Esophagus muscularis mucosa (tissue), 4 donors: ENCODE data around the gene DGKD. TPM values are rescaled to one million over a fixed set of nuclear protein-coding genes. Genes with fewer than 3 reads are reported as not detected.

ENCODE experiments used
- DNase-seq: peaks from one replicate; pipeline ENCODE4 v3.0.0-alpha.2; 2017; ENCODE audit errors: extremely low spot score
- H3K27ac ChIP-seq, 4 donors: fragments of 200-600 bp; sonication (generic); replicated peaks in 1 of 4; 1 replicate in 3 of 4; 2 replicates in 1 of 4; pipeline ENCODE4 v1.5.1; 2016 to 2019; ENCODE audit warnings: mild to moderate bottlenecking in 1 of 4
- H3K27me3 ChIP-seq, 4 donors: fragments of 200-600 bp; sonication (generic); one replicate each; pipeline versions ENCODE4 v1.5.1 to v1.6.0; 2016 to 2019
- H3K36me3 ChIP-seq, 4 donors: fragments of 200-600 bp; sonication (generic); one replicate each; pipeline ENCODE4 v1.5.1; 2016 to 2019
- H3K4me1 ChIP-seq, 4 donors: fragments of 200-600 bp; sonication (generic); one replicate each; pipeline ENCODE4 v1.5.1; 2016 to 2019
- H3K4me3 ChIP-seq, 4 donors: fragments of 200-600 bp; sonication (generic); 1 replicate in 2 of 4; 2 replicates in 2 of 4; pipeline ENCODE4 v1.5.1; 2016 to 2019; ENCODE audit warnings: mild to moderate bottlenecking in 4 of 4, moderate library complexity in 1 of 4
- H3K9me3 ChIP-seq, 4 donors: fragments of 200-600 bp; sonication (generic); 1 replicate in 3 of 4; 2 replicates in 1 of 4; pipeline ENCODE4 v1.5.1; 2016 to 2019
- CTCF ChIP-seq, 3 experiments: fragments of 200-600 bp in 2 of 3; fragments of 450-650 bp in 1 of 3; sonication (generic) in 2 of 3; IDR thresholded peaks; one replicate each; pipeline ENCODE4 v1.5.1; 2017 to 2019; ENCODE audit warnings: antibody characterized with exemption in 3 of 3, mild to moderate bottlenecking in 2 of 3, moderate library complexity in 1 of 3
- EP300 ChIP-seq: sonication (generic); formaldehyde crosslinking; IDR thresholded peaks from one replicate; pipeline ENCODE4 v1.6.1; 2017; ENCODE audit warnings: antibody characterized with exemption
- POLR2A ChIP-seq: fragments of 450-650 bp; IDR thresholded peaks from one replicate; pipeline ENCODE4 v1.6.1; 2017; ENCODE audit warnings: antibody characterized with exemption, moderate library complexity, mild to moderate bottlenecking, low read depth
- POLR2AphosphoS5 ChIP-seq, 2 donors: sonication (generic); formaldehyde crosslinking; IDR thresholded peaks; one replicate each; pipeline ENCODE4 v1.6.1; 2017; ENCODE audit warnings: antibody characterized with exemption in 2 of 2
- WGBS: methylation state at CpG from one replicate; pipeline ENCODE4 v1.1.5; 2018; 5-methylcytosine and 5-hydroxymethylcytosine counted together
- intact Hi-C: fragments of 100-400 bp; cut with DNase I; formaldehyde crosslinking; loops from one replicate; pipeline ENCODE4 v1.15.1; 2023
- total RNA-seq, 4 donors: library from RNA; depleted of rRNA; stranded (reverse); fragments of >200 nt; gene quantifications; one replicate each; pipeline versions ENCODE4 v1.1.0 to v1.2.1, GENCODE V29; 2016

The DGKD gene
- total RNA-seq, 4 donors from 2014 or later = 11.6 to 16.1 (median 13.3) TPM

- 92% methylated on average over 5 of the region's 5 CpGs for WGBS
- no peaks in the 10 kb centered on the region for H3K36me3 ChIP-seq
- intact Hi-C loops = no loop called here
- no peaks in the 10 kb centered on the region for H3K4me1 ChIP-seq
- no peaks in the 10 kb centered on the region for H3K9me3 ChIP-seq
- DNase-seq = no peak
- TF ChIP-seq POLR2AphosphoS5 (IDR thresholded peaks at IDR 0.05) = no peak
- no peak for TF ChIP-seq EP300
- TF ChIP-seq CTCF (IDR thresholded peaks at IDR 0.05) = no peak
- TF ChIP-seq POLR2A = no peak
- H3K27ac ChIP-seq = no peak overlapping the region
- H3K27me3 ChIP-seq = no peaks in the 10 kb centered on the region
- no peak overlapping the region for H3K4me3 ChIP-seq
These were observed 17.8 kb upstream of the DGKD start for GRCh38 chr2:233336541-233336940.

- Histone ChIP-seq H3K27me3 (no peaks in the 10 kb centered on the region), H3K4me1 (no peaks in the 10 kb centered on the region), H3K36me3 (no peaks in the 10 kb centered on the region), H3K4me3 (no peak overlapping the region), H3K27ac (no peak overlapping the region), H3K9me3 (no peaks in the 10 kb centered on the region)
- intact Hi-C loops = no loop called here
- 50% methylated on average over 2 of the region's 5 CpGs for WGBS
- TF ChIP-seq POLR2A (no peak), EP300 (no peak), CTCF (IDR thresholded peaks at IDR 0.05) (no peak), POLR2AphosphoS5 (IDR thresholded peaks at IDR 0.05) (no peak)
- DNase-seq = no peak
These were observed 16.2 kb upstream of the DGKD start for GRCh38 chr2:233338046-233338445.

DNA sequence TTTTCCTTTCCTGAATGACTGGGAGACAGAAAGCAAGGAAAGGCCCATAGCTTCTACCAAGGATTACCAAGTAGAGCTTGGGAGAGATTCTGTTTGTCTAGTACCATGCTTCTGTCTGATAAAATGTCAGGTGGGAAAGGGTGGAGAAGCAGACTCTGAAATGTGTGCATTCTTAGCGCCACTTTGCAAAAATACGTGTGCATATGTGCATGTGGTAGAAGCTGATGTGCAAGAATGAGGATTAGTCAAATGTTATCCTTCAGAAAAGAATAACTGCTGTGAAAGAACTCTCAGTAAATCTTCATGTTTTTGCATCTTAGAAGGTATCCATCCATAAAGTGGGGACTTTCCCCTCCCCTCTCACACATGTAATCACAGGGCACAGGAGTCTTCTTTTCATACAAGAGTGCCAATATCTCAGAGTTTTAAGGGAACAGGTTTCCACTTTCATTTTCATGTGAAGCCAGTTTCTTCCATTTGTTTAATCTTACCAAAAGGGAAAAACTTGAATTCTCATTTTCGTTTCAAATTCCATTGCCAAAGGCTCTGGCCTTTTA is 15.4 kb upstream of the DGKD start:
- H3K4me1 ChIP-seq = no peaks in the 10 kb centered on the region
- H3K9me3 ChIP-seq = no peaks in the 10 kb centered on the region
- H3K4me3 ChIP-seq = no peak overlapping the region
- no peaks in the 10 kb centered on the region for H3K36me3 ChIP-seq
- DNase-seq = no peak
- intact Hi-C loops = no loop called here
- no peak for TF ChIP-seq EP300
- no peak for TF ChIP-seq CTCF (IDR thresholded peaks at IDR 0.05)
- TF ChIP-seq POLR2A = no peak
- no peak for TF ChIP-seq POLR2AphosphoS5 (IDR thresholded peaks at IDR 0.05)
- H3K27ac ChIP-seq = no peak overlapping the region
- WGBS = 91% methylated on average over 3 of the region's 3 CpGs
- no peaks in the 10 kb centered on the region for H3K27me3 ChIP-seq

DNA sequence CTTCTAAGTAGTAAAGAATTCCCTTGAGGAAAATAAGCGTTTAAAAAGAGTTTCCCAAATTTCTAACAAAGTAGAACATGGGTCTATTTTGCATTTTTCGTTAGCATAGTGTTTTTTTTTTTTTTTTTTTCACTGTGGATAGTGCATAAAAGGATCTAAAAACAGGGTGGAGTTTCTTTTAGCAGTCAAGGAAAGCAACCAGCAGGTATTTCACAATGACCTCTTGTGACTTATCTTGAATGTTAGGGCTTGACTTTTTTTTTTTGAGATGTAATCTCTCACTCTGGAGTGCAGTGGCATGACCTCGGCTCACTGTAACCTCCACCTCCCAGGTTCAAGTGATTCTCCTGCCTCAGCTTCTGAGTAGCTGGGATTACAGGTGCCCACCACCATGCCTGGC is 14.9 kb upstream of the DGKD start:
- intact Hi-C loops = no loop called here
- no peaks in the 10 kb centered on the region for H3K36me3 ChIP-seq

More for the DNA sequence above, 14.9 kb upstream of the DGKD start:
- no peaks in the 10 kb centered on the region for H3K9me3 ChIP-seq
- no peak overlapping the region for H3K27ac ChIP-seq
- no peak overlapping the region for H3K4me3 ChIP-seq
- TF ChIP-seq CTCF (IDR thresholded peaks at IDR 0.05) = no peak
- no peak for TF ChIP-seq POLR2AphosphoS5 (IDR thresholded peaks at IDR 0.05)
- no peak for TF ChIP-seq EP300
- TF ChIP-seq POLR2A = no peak
- WGBS = 69% methylated on average over 3 of the region's 3 CpGs
- DNase-seq = no peak
- no peaks in the 10 kb centered on the region for H3K4me1 ChIP-seq
- H3K27me3 ChIP-seq = no peaks in the 10 kb centered on the region
